ENCODE data around the gene RNF111.

The RNF111 gene

DNA sequence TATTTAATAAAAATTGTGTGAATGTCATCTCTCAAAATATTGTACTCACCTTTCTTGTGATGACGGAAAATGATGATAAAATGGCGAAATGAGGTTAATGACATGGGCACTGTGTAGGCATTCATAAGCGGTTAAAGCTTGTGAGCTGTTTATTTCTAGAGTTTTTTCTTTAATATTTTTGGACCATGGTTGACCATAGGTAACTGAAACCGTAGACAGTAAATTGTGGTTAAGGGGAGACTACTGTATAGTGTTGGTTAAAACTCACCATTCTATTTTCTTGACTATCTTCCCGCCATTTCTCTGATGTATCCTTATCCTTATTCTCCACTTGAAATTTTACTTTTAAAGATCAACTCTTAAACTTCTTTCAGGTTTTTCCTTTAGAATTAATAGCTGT is 14.5 kb downstream of the RNF111 start:
- no peak for DNase-seq

DNA sequence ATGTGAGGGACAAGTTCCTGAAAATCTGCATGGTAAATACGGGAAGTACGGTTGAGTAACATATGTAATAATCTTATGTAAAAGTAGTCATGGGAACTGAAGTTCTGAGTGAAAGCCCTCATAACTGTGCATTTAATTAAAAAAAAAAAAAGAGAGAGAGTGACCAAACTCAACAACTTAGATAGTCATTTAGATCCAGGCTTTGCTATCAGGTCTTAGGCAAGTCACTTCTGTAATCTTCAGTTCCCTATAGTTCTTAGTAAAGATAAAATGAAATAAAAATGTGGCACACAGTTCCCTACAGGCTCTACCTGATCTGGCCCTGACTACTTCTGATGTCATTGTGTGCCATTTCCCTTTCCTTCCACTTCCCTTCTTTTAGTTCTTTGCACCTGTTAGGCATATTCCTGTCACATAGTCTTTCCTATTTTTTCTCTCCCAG is 15.0 kb downstream of the RNF111 start:
- DNase-seq = no peak

DNA sequence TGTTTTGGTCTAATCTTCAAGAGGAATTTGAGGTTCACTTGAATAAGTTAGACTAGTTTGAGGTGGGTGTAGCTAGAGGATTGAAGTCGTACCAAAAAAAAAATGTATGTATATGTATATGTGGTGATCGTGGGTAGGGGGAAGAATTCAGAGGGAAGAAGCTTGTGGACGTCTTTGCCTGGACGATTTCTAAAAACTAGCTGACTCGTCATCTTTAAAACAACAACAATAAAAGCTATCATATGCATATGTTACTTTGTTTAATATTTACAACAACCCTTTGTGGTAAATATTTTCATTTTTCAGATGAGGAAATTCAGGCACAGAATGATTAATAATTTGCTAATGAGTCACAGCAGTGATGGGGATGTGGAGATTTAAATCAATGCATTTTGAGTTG is 18.1 kb downstream of the RNF111 start:
- DNase-seq = no peak

DNA sequence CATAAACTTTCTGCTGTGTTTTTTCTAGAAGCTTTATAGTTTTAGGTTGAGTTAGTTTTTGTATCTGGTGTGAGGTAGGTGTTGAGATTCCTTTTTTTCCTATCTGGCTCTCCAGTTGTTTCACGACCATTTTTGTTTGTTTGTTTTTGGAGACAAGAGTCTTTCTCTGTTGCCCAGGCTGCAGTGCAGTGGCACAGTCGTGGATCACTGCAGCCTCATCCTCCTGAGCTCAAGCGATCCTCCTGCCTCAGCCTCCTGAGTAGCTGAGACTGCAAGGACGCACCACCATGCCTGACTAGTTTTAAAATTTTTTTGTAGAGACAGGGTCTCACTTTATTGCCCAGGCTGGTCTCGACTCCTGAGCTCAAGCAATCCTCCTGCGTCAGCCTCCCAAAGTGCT is 20.6 kb downstream of the RNF111 start:
- no peak for DNase-seq

GRCh38 chr15:59011262-59011952 is 23.9 kb downstream of the RNF111 start:
- DNase-seq = no peak

GRCh38 chr15:59013246-59013873 is 25.9 kb downstream of the RNF111 start:
- no peak for DNase-seq

DNA sequence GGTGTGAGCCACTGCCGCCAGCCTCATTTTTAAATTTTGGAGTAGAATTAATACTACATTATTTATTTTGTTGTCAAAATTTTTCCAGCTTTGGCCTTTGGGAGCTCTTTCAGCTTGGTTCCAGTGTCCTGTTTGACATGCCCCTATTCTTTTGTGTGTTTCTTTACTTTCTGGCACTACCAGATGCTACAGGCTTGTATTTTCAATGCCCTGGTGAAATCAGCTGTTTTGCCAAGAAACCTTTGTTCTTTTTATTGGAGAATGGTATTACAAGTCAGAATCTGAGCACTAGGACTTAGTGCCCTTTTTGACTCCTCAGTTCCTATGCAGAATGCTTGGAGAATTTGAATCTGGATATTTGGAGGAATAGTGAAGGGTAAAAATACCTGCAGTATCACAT is 26.6 kb downstream of the RNF111 start:
- no peak for DNase-seq

- no peak for DNase-seq
These were observed 30.0 kb downstream of the RNF111 start for GRCh38 chr15:59017449-59017848.

DNA sequence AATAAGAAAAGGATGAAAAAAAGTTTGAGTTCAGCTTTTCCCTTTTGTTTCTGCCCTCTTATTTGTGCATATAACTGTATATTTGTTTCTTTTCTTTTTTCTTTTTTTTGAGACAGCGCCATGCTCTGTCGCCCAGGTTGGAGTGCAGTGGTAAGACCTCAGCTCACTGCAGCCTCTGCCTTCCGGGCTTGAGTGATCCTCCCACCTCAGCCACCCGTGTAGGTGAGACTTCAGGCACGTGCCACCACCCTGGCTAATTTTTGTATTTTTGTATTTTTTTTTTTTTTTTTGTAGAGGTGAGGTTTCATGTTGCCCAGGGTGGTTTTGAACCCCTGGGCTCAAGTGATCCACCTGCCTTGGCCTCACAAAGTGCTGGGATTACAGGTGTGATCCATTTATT is 31.4 kb downstream of the RNF111 start:
- no peak for DNase-seq

DNA sequence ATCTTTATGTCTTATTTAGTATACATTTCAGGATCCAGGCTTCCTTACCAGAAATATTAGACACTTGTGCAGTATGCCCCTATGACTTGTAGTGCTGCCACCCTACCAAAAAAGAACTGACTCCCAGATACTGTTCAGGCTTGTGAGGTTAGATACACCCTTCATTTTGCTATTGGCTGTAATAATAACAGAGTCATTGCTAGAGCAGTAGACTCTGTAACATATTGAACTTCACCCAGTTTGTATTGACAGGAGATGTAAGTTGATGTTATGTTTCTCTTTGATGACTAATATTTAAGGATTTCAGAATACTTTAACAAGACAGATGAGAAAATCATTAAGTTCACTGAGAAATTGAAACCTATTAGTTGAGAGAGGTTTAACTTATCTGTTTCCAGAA is 32.9 kb downstream of the RNF111 start:
- DNase-seq = no peak

DNA sequence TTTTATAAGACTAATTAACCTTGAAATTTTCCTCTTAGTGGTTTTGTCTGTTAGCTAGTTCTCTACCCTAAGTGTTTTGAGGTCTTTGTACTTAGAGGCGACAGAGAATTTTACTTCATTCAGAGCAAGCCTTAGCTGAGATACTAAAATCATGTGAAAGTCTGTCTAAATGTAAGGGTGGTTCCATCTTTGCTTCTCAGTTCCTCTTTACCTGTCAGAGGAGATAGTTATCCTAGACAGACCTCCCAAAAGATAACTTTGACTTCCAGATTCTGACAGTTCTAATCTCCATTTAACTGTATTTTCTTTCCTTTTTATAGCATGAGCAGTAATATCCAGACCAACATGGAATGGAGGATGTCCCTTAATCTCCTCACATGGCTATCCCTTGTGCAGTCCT is 34.7 kb downstream of the RNF111 start:
- no peak for DNase-seq

DNA sequence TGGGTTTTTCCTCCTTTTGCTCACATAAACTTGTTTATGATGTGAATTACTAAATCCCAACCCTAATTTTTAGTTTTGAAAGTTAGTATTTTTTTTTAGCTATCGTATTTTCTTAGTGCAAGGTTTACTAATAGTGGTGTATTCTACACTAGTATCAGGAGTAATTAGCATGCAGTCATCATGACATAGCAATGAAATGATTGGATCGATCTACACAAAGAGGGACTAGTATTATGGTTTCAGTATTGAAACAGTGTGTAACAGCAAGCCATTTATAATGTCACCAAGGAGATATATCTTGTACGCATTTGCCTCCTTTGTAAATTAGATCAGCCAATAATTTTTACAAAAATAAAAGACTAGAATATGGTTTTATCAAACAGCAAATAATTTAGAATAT is 38.7 kb downstream of the RNF111 start:
- no peak for DNase-seq

DNA sequence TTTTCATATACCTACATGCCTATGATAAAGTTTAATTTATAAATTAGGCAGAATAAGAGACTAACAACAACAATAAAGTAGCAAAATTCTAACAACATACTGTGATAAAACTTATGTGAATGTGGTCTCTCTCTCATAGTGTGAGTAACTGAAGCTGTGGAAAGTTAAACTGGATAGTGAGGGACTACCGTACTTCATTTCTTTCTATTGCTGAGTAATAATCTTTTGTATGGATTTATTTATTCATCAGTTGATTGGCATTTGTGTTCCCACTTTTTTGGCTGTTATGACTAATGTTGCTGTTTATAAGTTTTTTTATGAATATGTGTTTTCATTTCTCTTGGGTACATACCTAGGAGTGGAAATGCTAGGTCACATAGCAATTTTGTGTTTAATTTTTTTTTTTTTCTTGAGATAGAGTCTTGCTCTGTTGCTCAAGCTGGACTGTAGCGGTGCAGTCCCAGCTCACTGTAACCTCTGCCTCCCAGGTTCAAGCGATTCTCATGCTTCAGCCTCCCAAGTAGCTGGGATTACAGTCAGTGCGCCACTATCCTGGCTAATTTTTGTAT is 41.0 kb downstream of the RNF111 start:
- DNase-seq = no peak

GRCh38 chr15:59029554-59029953 is 42.1 kb downstream of the RNF111 start:
- DNase-seq = no peak

DNA sequence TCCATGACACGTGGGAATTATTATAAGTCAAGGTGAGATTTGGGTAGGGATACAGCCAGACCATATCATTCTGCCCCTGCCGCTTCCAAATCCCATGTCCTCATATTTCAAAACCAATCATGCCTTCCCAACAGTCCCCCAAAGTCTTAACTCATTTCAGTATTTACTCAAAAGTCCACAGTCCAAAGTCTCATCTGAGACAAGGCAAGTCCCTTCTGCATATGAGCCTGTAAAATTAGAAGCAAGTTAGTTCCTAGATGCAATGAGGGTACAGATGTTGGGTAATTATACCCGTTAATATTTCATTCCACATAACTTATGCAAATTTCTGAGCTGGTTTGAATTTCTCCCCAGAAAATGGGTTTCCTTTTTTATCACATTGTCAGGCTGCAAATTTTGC is 47.7 kb downstream of the RNF111 start:
- DNase-seq = no peak

DNA sequence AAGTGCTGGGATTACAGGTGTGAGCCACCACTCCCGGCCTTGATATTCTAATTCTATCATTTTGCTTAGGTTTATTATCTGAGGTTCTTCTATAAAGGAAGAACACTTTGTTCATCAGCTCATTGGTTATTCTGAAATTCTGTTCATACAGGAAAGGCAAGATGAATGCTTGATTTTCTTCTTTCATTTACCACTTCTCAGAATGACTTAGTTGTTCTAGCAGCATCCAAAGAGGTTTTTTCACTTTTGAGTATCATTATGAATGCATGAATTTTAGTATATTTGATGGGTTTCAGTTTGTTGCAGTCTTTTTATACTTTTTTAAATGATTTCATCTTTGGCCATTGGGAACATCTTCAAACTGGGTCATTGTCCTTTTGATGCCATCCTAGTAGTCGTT is 51.8 kb downstream of the RNF111 start:
- no peak for DNase-seq

DNA sequence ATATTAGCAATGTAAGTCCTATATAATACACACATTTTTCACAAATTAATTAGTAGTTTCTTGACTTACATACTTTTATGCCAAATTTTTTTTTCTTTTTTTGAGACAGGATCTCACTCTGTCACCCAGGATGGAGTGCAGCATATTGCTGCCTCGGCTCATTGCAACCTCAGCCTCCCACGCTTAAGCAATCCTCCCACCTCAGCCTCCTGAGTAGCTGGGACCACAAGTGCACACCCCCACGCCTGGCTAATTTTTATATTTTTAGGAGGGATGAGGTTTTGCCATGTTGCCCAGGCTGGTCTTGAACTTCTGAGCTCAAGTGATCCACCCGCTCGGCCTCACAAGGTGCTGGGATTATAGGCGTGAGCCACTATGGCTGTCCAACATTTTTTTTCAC is 54.6 kb downstream of the RNF111 start:
- no peak for DNase-seq

GRCh38 chr15:59048897-59049296 is 61.4 kb downstream of the RNF111 start:
- DNase-seq = no peak

DNA sequence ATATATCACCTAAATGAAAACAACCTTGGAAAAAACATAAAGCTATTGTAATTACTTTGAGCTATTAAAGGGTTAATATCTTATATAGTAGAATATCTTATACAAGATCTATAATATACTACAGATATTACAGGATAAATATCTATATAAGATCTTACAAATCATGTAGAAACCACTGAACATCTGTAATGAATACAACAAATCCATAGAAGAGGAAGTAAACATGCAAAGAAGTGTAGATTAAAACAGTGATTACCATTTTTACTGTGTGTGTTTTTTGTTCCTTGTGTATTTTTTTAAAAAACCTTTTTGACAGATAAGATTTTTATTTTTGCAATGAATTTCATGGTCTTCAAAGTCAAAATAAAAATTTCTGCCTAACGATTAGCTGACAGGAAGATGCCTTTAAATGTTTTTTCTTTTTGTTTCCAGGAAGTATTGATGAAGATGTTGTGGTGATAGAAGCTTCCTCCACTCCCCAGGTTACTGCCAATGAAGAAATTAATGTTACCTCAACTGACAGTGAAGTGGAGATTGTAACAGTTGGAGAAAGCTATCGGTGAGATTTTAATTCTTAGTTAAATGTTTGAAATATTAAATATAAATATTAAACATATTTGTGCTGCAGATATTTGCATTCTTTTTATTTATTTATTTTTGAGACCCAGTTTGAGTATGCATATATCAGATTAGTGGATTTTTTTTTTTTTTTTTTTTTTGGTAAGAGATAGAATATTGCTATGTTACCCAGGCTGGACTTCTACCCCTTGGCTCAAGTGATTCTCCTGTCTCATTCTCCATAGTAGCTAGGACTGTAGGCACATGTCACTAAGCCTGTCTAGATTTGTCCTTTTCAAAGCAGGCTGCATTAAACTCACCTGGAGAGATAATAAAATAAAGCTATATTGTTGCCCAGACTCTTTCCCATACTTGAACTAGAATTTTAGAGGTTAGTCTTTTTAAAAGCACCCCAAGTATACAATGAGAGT is 64.7 kb downstream of the RNF111 start:
- no peak for DNase-seq

DNA sequence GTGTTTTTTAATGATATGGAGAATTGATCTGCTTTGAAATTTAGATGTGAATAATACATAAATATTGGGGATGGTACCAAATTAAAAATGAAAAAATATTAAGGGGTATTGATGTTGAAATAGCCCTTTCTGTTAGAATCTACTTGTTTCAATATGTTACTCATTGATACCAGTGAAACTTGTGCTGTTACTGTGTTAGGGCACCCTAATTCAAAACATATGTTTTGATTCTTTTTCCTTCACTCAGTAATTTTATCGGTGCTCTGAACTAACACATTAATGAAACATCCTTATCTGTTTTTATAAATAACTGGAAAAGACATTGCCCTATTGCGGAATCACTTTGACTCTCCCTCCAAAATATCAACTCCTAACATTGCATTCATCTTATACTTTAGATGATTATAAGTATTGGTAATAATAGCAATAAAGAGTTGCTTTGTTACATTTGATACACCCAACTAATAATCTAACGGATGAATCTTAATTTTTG is 65.5 kb downstream of the RNF111 start:
- DNase-seq = no peak

DNA sequence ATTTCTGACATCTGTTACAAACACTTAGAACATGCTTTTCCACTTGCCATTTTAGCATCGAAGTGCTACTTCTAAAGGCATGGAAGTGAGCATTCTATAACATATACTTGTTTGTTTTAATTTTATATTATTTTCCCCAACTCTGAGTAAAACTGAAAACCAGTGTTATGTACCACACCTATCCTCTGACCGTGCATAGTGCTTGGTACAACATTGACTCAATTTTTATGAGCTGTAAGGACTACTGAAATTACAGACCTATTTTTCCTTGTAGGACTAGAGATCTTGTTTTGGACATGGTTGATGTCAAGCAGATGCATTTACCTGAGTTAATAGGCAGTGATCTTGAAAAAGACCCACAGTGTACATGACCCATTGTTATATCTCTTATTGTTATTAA is 66.0 kb downstream of the RNF111 start:
- DNase-seq = no peak

DNA sequence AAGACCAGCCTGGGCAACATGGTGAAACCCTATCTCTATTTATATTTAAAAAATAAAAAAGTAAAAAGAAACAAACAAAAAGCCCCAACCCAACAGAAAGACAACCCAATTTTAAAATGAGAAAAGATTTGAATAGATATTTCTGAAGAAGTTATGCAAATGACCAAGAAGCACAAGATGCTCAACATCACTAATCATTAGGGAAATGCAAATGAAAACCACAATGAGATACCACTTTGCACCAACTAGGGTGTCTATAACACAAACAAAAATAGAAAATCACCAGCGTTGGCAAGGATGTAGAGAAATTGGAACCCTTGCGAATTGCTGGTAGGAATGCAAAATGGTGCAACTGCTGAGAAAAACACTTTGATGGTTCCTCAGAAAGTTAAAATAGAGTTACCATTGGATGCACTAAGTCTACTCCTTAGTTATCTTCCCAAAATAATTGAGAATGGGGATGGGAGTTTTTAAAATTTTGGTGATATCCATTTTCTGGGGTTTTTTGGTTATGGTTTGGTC is 71.7 kb downstream of the RNF111 start:
- DNase-seq = no peak

DNA sequence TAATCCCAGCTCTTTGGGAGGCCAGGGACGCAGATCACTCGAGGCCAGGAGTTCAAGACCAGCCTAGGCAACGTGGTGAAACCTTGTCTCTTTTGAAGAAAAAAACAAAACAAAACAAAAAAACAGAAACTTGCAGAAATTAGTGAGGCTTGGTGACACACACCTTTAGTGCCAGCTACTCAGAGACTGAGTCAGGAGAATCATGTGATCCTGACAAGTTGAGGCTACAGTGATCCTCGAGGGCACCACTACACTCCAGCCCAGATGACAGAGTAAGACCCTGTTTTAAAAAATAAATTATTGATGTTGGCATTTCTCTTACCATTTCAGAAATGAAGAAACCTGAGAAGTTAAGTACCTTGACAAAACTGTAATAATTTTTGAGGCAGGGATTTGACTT is 72.9 kb downstream of the RNF111 start:
- no peak for DNase-seq

All from NCI-H187 treated with DMSO at 0.1 percent for 48 hours (cell line).